ENCODE measurements around the gene ENO3.

ENO3 gene

GRCh38 chr17:4978726-4979125, 27.8 kb downstream of the ENO3 start:
- no peak for DNase-seq

- peak; percentile 59 for DNase-seq
These were observed 29.8 kb downstream of the ENO3 start for GRCh38 chr17:4980644-4981216.

GRCh38 chr17:4982305-4982704, 31.4 kb downstream of the ENO3 start:
- no peak for DNase-seq

GRCh38 chr17:4986403-4986802, 35.5 kb downstream of the ENO3 start:
- no peak for DNase-seq

GRCh38 chr17:4986951-4987766, 36.2 kb downstream of the ENO3 start, which contains the start of gene CAMTA2:
CAMTA2 (minus strand) TSS chr17:4987675; CDS start chr17:4986222, 1,453 bp downstream.
- DNase-seq, result peak; percentile 74

GRCh38 chr17:4987767-4988567, 37.0 kb downstream of the ENO3 start:
- DNase-seq, result no peak

GRCh38 chr17:4994081-4994595, 43.2 kb downstream of the ENO3 start:
- DNase-seq, result no peak

GRCh38 chr17:4997302-4998026, 46.5 kb downstream of the ENO3 start, which contains the start of the genes INCA1 and KIF1C:
INCA1 (minus strand) TSS chr17:4997522; CDS start chr17:4994437, 3,085 bp downstream.
KIF1C (plus strand) TSS chr17:4997950; CDS start chr17:5000247, 2,297 bp downstream.
- DNase-seq, result peak; percentile 83

- DNase-seq, result no peak
These were observed 47.3 kb downstream of the ENO3 start for GRCh38 chr17:4998027-4998731.

GRCh38 chr17:4998732-4999429, 48.0 kb downstream of the ENO3 start:
- DNase-seq, result no peak

- DNase-seq, result no peak
These were observed 48.6 kb downstream of the ENO3 start for GRCh38 chr17:4999430-5000093.

GRCh38 chr17:5000237-5000639, 49.3 kb downstream of the ENO3 start:
- peak; percentile 39 for DNase-seq

- no peak for DNase-seq
These were observed 51.3 kb downstream of the ENO3 start for GRCh38 chr17:5002121-5002788.

GRCh38 chr17:5003214-5003867, 52.4 kb downstream of the ENO3 start:
- no peak for DNase-seq

Data from fibroblast of upper back skin (primary cell).